K562 (cell line): ENCODE measurements around the gene KPTN. TPM values are rescaled to one million over a fixed set of nuclear protein-coding genes. Genes with fewer than 3 reads are reported as not detected.
A peak's percentile ranks its signal among the peaks of the same experiment; 100 is the strongest.

Experiments used
- CBX3 ChIP-seq, 2 experiments: IDR thresholded peaks; 1 replicate in 1 of 2; 2 replicates in 1 of 2; pipeline ENCODE4 v1.6.1; 2012; ENCODE audit warnings: inconsistent platforms in 2 of 2, low read length in 2 of 2, borderline replicate concordance in 1 of 2, control low read depth in 1 of 2
- CREB1 ChIP-seq, 2 experiments: sonication (generic) in 1 of 2; formaldehyde crosslinking in 1 of 2; IDR thresholded peaks; 2 replicates each; pipeline versions ENCODE4 v1.6.1 to v1.8.0; 2012 to 2022; ENCODE audit warnings: inconsistent platforms in 1 of 2, mild to moderate bottlenecking in 1 of 2, missing genetic modification reagents in 1 of 2, moderate library complexity in 1 of 2
- HIVEP1 ChIP-seq: fragments of 250-450 bp; sonication (Bioruptor Pico); IDR thresholded peaks from 2 replicates; pipeline ENCODE4 v1.4.0; 2020; ENCODE audit warnings: mild to moderate bottlenecking
- LCOR ChIP-seq: sonication (generic); formaldehyde crosslinking; IDR thresholded peaks from 2 replicates; pipeline ENCODE4 v1.8.0; 2022; ENCODE audit warnings: mild to moderate bottlenecking, missing genetic modification reagents
- MED1 ChIP-seq: sonication (generic); formaldehyde crosslinking; IDR thresholded peaks from 2 replicates; pipeline ENCODE4 v1.8.1; 2023; ENCODE audit warnings: missing genetic modification reagents, borderline replicate concordance
- PHF8 ChIP-seq: fragments of 200-600 bp; sonication (generic); IDR thresholded peaks from 2 replicates; pipeline ENCODE4 v1.6.1; 2012; ENCODE audit warnings: mixed run types, mild to moderate bottlenecking, inconsistent platforms, low read length, moderate library complexity, borderline replicate concordance
- ZBTB40 ChIP-seq, 2 experiments: fragments of 450-650 bp in 1 of 2; sonication (generic) in 1 of 2; formaldehyde crosslinking in 1 of 2; IDR thresholded peaks; 2 replicates each; pipeline versions ENCODE4 v1.7.1 to v1.9.0; 2016 to 2022; ENCODE audit warnings: inconsistent platforms in 1 of 2, mild to moderate bottlenecking in 1 of 2, missing genetic modification reagents in 1 of 2
- ZNF23 ChIP-seq: fragments of 250-450 bp; sonication (Bioruptor Pico); IDR thresholded peaks from 2 replicates; pipeline ENCODE4 v1.4.0; 2020; ENCODE audit warnings: mild to moderate bottlenecking
- polyA plus RNA-seq, 8 experiments: library from polyadenylated mRNA; depleted of rRNA in 4 of 8; stranded (reverse) in 5 of 8; unstranded in 3 of 8; fragments of >200 nt; fragmentation: Nextera tagmentation in 2 of 8; fragmentation: Illumina TruSeq in 1 of 8; extraction: Ambion mirVana in 2 of 8; extraction: Trizol in 1 of 8; gene quantifications; 2 replicates each; pipeline versions ENCODE4 v1.2.1 to v1.2.3, GENCODE V29; 2011 to 2014; ENCODE audit warnings: inconsistent platforms in 1 of 8, missing spikeins in 1 of 8
- total RNA-seq, 7 experiments: library from RNA; depleted of rRNA in 6 of 7; stranded (reverse); fragments of >200 nt in 6 of 7; fragmentation: Illumina TruSeq in 2 of 7; extraction: Trizol in 2 of 7; gene quantifications; 2 replicates each; pipeline versions ENCODE4 v1.2.1 to v1.2.3, GENCODE V29; 2011 to 2021; ENCODE audit warnings: low replicate concordance in 1 of 7
- TF ChIP-seq, protein P1 (sequence below), 2 experiments: fragments of 450-650 bp in 1 of 2; sonication (generic) in 1 of 2; formaldehyde crosslinking in 1 of 2; IDR thresholded peaks in 1 of 2; conservative IDR thresholded peaks in 1 of 2; 2 replicates each; pipeline versions ENCODE4 v1.6.1 to v1.8.1; 2016 to 2023; ENCODE audit warnings: mild to moderate bottlenecking in 2 of 2, moderate library complexity in 2 of 2, inconsistent platforms in 1 of 2, missing genetic modification reagents in 1 of 2
- TF ChIP-seq, protein P2 (sequence below): fragments of 450-650 bp; IDR thresholded peaks from 2 replicates; pipeline ENCODE4 v1.6.1; 2018; ENCODE audit warnings: mild to moderate bottlenecking, low read depth; ENCODE audit not compliant: partially characterized antibody
- TF ChIP-seq, protein P3 (sequence below): fragments of 450-650 bp; IDR thresholded peaks from 2 replicates; pipeline ENCODE4 v1.6.1; 2016; ENCODE audit warnings: low read depth, mild to moderate bottlenecking, moderate library complexity

KPTN gene
- total and polyA plus RNA-seq, 9 of the 15 experiments (the other 6 are each of a cell fraction or from before 2014, with no cell fraction given) = 0.56 to 18.2 (median 8.5) TPM

DNA sequence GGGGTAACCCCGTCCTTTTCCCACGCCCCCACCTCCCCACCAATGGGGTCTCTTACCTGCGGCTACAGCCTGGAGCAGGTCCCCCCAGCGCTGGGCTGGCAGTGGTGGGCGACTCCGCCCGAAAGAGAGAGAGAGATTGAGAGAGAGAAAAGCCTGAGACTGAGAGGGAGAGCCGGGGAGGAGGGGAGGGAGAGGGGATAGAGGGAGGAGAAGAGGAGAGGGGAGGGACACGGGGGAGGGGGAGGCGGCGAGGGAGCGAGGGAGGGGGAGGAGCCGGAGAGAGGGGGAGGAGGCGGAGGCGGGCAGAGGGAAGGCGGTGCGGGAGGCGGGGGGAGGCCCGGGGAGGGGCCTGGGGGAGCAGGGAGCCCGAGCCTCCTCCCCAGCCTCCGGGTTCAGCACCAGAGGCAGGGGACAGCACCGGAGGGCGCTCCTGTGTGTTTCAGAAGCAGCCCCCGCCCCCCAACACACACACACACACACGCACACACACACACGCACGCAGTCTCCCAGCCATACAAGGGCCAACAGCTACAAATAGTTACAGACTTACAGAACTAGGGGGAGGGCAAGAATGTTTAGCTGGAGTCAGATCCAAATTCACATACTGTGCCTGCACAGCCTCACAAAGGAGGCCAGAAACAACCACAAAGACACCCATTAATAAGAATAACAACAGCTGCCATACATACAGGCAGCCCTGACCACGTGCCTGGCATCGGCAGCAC, 12.1 kb downstream of the KPTN start, which contains the start of gene SLC8A2 (continued):
- TF ChIP-seq LCOR (CRISPR knock-in tag) (no peak), MED1 (CRISPR knock-in tag) (no peak), CBX3 (IDR thresholded peaks at IDR 0.05; ENCODE audit: borderline replicate concordance in 1 of 2, low read length in 2 of 2) (peak in 1 of 2 experiments; percentile 52; a peak in 1 of 3 replicates), PHF8 (no peak), ZBTB40 (IDR thresholded peaks at IDR 0.05) (peak; percentile 54), ZBTB40 (CRISPR knock-in tag; IDR thresholded peaks at IDR 0.05) (peak; percentile 57), HIVEP1 (CRISPR knock-in tag) (no peak), CREB1 (IDR thresholded peaks at IDR 0.05) (0 out of 2 replicates have a peak, but pooled peaks have one; percentile 25), CREB1 (CRISPR knock-in tag; IDR thresholded peaks at IDR 0.05) (peak; percentile 41; the same call in 1 of the 2 replicates), ZNF23 (CRISPR knock-in tag) (no peak)
- TF ChIP-seq, protein P1, sequence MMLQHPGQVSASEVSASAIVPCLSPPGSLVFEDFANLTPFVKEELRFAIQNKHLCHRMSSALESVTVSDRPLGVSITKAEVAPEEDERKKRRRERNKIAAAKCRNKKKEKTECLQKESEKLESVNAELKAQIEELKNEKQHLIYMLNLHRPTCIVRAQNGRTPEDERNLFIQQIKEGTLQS (IDR thresholded peaks at IDR 0.05) = no peak
- TF ChIP-seq, protein P1 (CRISPR knock-in tag; conservative IDR thresholded peaks at IDR 0.05) = no peak
- TF ChIP-seq, protein P2, sequence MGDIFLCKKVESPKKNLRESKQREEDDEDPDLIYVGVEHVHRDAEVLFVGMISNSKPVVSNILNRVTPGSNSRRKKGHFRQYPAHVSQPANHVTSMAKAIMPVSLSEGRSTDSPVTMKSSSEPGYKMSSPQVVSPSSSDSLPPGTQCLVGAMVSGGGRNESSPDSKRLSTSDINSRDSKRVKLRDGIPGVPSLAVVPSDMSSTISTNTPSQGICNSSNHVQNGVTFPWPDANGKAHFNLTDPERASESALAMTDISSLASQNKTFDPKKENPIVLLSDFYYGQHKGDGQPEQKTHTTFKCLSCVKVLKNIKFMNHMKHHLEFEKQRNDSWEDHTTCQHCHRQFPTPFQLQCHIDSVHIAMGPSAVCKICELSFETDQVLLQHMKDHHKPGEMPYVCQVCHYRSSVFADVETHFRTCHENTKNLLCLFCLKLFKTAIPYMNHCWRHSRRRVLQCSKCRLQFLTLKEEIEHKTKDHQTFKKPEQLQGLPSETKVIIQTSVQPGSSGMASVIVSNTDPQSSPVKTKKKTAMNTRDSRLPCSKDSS = no peak
- TF ChIP-seq, protein P3, sequence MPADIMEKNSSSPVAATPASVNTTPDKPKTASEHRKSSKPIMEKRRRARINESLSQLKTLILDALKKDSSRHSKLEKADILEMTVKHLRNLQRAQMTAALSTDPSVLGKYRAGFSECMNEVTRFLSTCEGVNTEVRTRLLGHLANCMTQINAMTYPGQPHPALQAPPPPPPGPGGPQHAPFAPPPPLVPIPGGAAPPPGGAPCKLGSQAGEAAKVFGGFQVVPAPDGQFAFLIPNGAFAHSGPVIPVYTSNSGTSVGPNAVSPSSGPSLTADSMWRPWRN = no peak
